CD4-positive, alpha-beta T cell treated with Interleukin-1 beta for 1 hour (primary cell): ENCODE data around the gene RADIL.

ENCODE experiments used
- DNase-seq, 2 donors: peaks; one replicate each; pipeline ENCODE4 v3.0.0-alpha.2; 2020 to 2022

RADIL gene

DNA sequence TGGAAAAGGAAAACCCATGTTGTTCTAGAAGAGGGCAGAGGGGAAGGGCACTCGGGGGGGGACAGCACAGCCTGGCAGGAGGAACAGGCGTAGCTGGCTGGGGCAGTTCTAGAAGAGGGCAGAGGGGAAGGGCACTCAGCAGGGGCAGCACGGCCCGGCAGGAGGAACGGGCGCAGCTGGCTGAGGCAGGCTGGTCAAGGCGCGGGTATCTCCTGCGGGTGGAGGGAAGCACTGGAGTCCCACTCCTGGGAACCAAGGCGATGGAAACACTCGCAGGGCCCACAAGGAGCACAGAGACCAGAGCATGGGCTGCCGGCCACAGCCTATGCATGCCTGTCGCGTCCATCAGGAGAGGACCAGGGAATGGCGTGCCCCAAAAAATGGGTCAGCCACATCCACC, 58.4 kb downstream of the RADIL start:
- DNase-seq = no peak

DNA sequence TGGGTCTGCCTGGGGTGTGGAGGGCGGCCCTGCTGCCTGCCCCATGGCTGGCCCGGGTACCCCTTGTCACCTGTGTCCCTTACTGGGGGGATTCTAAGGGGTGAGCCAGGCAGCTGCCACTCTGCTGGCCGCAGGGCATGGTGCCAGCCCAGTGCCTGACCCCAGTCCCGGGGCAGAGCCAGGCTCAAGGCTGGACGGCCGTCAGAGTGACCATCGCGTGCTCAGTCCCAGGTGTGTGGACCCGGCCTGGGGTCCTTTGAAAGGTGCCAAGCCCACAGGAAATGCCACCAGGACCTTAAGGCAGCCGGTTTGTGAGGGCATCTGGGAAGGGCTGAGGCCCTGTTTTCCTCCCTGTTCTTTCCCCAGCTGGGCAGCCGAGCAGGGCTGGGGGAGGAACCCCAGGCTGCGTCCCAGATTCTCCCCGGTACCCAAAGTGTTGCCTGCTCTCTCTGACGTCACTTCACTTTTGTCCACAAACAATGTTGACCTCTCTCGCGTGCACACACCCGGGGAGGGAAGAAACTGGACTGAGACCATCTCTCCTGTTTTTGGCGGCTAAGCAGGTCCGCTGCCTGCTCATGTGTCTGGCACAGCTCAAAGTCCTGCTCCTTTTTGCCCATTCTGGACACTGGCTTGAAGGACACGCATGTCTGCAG, 59.3 kb downstream of the RADIL start:
- DNase-seq = no peak

DNA sequence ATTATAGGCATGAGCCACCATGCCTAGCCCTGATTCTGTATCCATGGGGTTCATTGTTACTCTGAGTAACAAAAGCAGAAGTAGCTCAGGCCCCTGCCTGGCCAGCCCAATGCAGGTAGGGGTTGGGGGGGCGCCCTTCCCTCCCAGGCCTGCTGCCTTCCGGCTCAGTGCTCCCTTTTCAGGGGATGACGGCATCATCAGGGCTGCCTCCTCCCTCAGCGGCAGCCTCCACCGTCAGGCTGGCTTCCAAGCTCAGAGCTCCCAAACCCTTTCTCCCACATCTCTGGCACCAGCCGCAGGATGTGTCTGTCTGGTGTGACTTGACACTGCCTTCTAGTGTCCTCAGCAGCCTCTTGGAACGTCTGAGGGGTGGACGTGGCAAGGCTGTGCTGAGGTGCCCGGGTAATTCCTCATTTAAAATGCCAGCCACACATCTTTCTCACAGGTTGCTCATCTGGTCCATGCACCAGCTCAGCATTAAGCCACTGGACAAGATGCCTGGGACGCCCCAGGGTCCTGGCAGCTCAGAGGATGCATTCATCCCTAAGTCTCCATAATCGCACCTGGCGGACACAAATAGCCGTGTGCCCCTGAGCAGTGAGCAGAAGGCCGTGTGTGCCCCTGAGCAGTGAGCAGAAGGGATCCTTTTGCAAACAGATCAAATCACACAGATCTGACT, 59.9 kb downstream of the RADIL start:
- no peak for DNase-seq

DNA sequence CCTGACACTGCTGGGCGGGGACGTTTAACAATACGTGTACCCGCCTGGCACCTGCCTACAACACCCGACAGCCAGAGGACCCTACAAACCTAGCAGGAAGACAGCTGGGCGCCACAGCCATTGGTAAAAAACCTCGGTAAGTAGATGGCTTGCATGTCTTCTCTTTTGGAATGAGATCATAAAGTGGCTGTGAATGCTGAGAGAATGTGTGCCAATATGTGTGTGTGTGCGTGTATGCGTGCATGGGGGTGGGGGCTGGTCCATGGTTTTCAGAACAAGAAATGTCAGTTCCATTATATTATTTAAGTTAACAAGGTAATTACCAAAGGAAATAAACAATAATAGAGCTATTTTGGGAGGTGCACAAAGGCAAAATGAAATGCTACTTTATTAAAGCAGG, 60.8 kb downstream of the RADIL start:
- no peak for DNase-seq

DNA sequence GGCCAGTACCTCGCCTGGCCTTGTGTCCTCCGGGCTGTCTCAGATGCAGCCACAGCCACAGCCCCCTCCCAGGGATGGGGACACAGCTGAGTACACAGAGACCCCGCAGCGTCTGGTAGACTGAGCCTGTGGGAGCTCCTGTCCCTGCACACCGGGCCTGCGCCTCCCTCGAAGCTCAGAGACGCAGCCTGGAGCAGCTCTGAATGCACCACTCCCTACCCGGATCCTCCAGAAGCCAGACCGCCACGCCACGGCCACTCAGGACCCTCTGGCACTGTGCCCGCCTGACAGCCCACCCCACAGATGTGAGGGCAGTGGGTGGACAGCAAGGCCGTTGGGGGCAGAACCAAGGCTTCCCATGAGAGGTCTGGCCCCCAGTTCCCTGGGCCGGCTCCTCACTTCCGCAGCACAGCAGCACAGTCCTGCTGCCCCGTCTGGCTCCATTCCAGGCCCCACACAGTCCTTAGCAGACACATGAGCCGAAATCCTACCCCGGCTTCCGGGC, 62.5 kb downstream of the RADIL start:
- DNase-seq = no peak

DNA sequence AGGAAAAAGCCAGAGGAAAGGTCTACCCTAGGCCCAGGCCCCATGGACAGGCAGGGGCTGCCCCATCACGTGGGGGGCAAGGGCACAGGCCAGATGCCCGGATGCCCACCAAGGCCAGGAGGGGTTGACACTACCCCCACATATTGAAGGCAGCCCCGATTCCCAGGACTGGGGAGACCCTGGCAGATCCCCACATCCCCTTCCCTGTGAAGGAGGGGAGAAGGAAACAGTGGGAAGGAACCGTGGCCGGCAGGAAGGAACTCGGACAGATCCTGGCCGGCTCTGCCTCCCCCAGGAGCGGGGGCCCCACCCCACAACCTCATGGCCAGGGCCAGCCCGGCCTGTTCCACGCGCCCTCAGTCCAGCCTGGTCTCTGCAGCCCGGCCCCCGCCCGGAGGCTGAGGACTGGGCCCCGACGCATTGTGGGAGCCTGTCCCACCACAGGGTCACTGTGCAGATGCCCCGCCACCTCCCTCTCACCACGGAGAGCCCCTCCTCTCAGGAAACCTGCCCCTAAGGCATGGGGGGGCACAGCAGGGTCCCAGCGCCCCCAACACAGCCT, 63.0 kb downstream of the RADIL start:
- no peak for DNase-seq

DNA sequence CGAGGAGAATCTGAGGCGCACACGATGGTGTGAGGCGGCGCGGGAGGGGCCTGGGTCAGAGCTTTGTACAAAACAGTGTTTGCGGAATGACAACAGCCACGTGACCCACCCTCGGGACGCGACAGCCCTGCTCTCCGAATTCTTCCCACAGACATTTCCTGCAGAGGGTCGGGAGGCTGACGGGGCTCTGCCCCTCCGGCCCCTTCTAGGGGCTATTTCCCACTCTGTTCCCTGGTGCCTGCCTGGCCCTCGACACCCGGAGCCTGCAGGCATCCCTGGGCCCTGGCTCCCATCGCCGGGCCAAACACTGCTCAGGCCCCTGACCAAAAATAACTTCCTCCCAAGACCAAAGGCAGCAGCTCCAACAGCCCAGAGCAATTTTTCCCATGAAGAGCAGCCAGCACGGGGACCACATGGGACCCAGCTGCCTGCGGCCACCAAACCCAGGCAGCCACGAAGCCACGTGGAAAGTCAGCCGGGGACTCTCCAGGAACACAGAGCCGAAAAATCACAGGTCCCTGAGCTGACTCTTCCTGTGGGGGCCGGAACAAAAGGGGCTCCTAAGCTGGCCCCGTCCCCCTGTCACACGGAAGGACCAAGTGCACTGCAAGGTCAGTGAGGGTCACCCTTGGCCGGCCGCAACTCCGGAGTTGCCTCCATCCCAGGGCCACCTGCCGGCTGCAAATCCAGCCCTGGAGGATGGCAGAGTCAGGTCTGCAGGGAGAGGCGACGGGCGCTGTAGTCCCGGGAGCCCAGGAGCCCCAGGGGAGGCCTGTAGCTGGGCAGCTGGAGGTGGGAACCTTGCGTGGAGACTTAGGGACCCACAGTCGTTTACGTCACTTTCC, 63.7 kb downstream of the RADIL start:
- DNase-seq = no peak

DNA sequence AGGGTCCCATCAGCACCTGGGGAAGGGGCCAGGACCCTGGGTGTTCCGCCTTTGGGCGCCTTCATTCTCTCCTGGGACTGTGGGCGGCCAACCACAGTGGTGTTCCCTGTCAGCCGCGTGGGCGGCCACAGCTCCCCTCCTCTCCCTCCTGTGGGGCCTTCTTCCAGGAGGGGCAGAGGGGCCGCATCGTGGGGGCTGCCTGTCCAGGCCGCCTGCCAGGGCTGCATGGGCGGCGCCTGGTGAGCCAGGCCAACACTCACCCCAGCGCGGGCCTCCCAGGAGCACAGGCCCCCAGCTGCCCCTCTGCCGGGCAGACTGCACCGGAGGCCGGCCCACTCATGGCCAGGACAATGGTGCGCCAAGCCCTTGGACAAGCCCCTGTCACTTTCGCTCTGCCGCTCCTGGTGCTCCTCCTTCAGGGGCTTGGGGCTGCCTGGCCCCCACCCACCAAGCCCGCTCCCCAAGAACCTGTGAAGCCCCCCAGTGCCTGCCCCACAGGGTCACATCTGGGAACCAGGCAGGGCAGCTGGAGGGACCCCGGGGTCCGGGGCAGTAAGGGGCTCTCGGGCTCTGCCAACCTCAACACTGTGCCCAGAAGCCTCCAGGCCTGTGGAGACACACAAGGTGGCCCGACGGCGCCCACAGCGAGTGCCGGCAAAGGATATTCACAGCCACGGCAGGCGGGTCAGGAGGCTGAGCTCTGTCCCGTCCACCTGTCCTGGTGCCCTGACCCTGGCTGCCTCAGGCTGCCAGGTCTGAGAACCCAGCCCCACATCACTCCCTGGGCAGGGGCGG, 65.3 kb downstream of the RADIL start:
- no peak for DNase-seq

DNA sequence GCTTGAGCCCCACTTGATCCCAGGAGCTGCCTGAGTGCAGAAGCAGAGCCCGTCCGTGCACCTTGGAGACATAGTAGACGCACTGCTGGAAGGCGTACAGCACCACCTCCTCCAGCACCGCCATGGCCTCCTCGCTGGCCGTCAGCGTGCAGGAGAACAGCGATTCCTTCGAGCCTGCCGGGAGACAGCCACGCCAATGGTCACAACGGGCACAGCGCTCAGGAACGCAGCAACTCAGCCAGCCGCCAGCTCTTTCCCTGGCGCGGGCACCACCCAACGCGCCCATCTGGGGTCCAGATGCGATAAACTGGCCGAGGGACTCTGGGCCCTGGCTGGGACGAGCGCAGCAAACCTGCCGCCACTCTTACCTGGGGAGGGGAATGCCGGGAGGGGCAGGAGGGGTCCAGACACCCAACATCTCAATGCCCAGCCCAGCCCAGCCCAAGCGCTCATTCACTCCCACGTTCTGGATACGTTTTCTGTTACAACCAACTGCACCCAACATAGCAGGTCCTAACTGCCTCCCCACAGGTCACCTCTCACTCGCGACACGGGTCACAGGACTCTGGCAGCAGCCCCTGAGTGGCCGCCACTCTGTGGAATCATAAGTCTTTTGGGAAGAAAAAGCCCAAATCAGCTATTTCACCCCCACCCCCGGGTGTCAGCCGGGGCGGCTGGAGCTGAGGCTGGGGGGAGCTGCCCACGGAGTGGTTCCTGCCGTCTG, 66.2 kb downstream of the RADIL start:
- no peak for DNase-seq

DNA sequence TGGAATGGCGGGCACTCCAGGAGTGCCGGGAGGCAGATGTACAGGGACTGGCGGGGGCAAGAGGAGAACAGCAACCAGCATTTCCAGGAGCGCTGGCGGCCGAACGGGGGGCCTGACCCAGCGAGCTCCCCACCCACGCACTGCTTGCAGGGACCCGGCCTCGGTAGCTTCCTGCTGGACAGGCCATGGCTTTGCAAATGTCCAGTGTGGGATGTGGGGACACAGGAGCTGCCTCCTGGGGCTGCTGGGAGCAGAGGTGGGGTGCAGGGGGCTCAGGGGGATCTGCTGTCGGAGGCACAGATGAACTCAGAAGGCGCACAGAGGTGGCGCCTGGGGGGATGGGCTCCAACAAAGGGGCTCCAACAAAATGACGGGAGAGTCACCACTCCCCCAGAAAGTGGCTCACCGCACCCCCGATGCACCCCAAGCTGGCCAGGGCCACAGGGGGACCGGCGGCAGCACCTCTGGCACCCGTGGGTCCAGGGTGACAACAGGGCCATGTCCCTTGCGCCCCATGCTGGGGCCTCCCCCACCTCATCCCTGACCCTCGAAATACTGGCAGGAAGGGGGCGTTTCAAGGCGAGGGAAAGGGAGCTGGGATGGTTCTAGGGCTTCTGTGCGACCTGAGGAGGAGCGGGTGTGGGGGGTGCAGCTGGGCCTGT, 67.0 kb downstream of the RADIL start:
- no peak for DNase-seq

DNA sequence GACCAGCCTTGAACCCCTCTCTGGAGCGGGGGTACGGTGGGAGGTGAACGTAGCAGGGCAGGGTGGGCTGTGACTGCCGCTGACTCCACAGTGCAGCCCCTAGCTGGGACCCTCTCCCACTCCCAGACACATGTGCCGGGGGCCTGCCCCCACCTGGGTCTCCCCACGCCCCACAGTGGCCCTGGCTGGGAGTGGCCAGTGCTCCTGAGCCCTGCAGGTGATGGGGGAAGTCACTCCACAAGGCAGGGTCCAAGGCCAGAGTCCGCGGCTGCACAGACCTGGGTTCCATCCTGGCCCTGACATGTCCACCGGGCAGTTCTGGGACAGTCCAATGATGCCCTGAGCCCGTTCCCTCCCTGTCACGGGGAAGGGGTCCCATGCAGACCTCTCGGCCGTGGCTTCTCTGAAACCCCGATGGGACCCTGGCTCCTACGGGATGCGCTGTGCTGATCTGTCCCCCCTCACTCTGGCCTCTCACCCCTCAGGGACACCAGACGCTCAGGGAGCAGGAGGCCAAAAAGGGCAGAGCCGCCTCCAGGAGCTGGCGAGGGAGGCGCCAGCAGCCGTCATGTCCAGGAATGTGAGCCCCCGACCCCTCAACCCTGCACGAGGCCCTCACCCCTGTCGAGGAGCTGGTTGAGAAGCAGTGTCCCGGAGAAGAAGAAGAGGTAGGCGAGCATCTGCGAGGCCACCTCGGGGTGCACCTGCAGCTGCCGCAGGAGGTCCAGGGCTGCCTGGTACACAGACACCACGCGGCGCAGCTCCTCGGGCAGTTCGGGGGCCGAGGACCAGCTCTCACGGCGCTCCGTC, 67.7 kb downstream of the RADIL start:
- no peak for DNase-seq

DNA sequence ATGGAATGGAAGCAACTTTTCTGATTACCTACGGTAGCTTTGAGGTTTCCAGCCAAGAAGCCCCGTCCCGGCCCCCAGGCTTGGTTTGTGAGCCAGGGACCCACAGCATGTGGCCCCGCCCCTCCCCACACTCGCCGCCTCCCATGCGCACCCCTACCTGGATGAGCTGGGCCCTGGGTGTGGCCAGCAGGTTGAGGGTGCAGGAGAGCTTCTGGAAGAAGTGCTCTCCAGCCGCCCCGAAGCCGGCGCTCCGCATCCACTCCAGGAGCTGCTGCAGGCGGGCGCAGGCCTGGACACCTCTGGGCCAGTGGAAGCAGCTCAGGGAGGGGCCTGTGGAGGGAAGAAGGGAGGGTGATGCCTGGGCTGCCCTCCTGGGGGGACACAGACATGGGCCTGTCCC, 68.4 kb downstream of the RADIL start:
- DNase-seq = no peak

DNA sequence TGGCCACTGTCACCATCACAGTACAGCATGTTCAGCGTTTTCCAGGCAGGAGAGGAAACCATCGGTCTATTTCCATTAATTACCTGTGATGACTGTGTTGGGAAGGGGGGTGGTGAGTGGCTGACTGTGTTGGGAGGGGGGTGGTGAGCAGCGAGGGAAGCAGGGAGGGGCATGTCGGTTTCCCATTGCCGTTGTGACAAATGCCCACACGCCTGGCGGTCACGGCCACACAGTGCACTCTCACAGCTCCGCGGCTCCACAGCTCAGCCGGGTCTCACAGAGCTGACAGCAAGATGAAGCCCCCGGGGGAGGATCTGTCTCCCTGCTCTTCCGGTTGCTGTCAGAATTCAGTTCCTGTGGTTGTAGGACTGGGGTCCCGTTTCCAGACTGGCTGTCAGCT, 69.1 kb downstream of the RADIL start:
- DNase-seq = no peak

DNA sequence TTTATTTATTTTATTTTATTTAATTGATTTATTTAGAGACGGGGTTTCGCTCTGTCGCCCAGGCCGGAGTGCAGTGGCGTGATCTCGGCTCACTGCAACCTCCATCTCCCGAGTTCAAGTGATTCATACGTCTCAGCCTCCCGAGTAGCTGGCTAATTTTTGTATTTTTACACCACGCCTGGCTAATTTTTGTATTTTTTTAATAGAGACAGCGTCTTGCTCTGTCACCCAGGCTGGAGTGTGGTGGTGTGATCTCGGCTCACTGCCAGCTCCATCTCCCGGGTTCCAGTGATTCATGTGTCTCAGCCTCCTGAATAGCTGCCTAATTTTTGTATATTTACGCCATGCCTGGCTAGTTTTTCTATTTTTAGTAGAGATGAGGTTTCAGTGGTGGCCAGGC, 73.8 kb downstream of the RADIL start:
- no peak for DNase-seq

DNA sequence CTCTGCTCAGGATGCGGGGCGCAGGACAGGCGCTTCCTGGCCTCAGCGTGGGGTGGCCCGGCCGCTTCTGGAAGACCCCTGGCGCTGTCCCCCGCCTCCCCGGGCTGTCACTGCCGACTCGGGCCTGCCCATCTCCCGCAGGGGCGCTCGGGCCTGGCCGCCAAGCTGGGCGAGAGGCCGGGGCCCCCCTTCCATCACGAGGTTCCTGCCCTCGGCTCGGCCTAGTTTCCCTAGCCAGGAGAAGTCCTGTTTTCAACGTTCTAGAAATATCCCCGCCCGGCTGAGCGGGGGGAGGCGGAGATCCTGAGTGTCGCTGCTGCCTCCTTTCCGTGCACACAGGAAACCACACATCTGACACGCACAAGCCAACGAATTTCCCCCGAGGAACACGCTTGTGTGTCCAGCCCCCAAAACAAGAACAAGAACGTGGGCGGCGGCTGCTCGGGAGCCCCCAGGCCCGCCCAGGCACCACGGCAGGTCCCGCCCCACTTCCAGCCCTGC, 74.4 kb downstream of the RADIL start:
- DNase-seq = peak; percentile 26 to 41

DNA sequence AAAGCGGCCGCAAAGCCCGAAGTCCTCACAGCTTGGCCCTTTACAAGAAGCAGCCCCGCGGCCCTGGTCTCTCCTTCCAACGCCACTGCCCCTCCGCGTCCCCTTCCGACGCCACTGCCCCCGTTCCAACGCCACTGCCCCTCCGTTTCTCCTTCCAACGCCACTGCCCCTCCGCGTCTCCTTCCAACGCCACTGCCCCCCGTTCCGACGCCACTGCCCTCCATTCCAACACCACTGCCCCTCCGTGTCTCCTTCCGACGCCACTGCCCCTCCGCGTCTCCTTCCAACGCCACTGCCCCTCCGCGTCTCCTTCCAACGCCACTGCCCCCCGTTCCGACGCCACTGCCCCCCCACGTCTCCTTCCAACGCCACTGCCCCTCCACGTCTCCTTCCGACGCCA, 75.0 kb downstream of the RADIL start:
- DNase-seq = no peak

DNA sequence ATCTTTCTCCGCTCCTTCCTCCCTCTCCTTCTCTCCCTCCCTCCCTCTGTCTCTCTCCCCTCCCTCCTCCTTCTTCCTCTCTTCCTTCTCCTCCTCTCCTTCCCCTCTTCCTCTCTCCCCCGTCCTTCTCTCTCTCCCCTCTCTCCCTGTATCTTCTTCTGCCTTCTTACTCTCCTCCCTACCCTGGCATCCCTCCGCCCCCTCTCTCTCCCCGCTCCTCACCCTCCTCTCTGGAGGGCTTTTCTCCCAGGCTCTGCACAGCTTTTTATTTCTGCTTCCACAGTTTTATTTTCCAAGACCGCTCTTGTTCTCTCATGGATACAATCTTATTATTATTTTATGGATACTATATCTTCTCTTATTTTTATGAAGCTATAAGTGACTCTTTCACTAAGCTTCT, 75.5 kb downstream of the RADIL start:
- DNase-seq = no peak

DNA sequence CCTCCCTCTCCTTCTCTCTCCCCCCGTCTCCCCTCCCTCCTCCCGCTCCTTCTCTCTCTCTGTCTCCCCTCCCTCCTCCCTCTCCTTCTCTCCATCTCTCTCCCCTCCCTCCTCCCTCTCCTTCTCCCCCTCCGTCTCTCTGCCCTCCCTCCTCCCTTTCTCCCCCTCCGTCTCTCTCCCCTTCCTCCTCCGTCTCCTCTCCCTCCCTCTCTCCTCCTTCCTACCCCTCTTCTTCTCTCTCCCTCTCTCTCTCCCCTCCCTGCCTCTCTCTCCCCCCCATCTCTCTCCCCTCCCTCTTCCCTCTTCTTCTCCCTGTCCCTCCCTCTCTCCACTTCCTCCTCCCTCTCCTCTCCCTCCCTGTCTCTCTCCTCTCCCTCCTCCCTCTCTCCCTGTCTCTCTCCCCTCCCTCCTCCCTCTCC, 75.9 kb downstream of the RADIL start:
- no peak for DNase-seq

DNA sequence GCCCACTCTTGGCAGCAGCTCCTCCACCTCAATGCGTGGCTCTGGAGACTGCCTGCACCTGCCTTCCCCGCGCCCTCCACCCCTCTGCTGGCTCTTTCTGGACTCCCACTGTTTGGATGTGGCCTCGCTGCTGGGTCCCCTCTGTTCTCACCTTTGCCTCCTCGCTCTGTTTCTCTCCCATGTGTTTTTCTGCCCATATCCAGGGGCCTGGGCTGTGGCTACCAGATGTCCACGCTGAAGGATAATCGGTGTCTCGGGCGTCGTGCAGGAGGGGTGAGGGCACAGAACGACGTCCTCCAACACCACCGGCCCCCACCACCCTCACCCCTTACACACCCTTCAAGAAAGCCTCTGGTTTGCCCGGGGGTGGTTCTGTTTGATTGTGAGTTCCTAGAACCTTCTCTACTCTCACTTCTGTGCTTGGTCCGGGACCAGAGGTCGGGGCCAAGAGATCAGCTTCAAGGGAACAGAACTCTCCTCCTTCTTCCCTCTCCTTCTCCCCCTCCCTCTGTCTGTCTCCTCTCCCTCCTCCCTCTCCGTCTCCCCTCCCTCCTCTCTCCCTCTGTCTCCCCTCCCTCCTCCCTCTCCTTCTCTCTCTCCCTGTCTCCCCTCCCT, 76.4 kb downstream of the RADIL start:
- DNase-seq = no peak

DNA sequence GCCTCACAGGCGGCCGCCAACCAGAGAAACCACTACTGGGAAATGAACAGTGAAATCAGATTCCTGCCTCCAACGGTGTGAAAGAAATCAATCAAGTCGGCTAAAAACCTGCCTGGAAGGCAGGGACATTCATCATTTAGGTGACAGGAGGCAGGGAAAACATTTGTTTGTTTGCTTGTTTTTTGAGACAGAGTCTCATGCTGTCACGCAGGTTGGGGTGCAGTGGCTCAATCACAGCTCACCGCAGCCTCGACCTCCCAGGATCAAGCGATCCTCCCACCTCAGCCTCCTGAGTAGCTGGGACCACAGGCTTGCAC, 77.6 kb downstream of the RADIL start:
- DNase-seq = no peak
